Measurements from ENCODE around the gene MRPS6.

Gene MRPS6

DNA sequence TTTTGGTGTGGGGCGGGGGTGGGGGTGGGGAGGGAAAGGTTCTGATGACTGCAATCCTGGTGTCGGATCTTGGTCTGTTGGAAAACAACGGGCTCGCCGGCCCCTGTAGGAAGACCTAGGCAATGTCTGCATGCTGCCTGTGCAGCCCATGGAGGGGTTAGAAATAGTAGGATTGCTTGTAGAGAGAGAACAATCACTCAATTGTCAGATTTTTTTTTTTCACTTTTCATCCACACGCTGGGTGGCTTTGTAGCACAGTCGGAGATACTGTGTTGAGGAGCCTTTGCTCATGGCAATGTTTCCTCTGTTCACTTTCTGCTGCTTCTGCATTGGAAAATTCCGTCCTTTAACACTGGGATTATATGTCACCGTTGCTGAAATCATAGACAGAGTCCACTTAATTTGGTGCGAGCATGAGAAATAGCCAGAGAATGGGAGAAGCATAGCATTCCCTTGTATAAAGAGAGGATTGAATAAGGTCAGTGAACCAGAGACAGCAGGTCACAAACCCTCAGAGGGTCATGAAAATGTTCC, 107.5 kb downstream of the MRPS6 start:
- H3K4me3 ChIP-seq (ENCODE audit: low read depth in 1 of 2, low read length in 1 of 2), result no peak overlapping the region
- H3K36me3 ChIP-seq, result no peaks in the 10 kb centered on the region
- peaks cover 5 to 7% of the 10 kb centered on the region in 2 experiments for H3K4me1 ChIP-seq (ENCODE audit: control insufficient read depth in 1 of 2, insufficient read depth in 1 of 2, low read depth in 1 of 2, low read length in 1 of 2)
- TF ChIP-seq, protein P1, sequence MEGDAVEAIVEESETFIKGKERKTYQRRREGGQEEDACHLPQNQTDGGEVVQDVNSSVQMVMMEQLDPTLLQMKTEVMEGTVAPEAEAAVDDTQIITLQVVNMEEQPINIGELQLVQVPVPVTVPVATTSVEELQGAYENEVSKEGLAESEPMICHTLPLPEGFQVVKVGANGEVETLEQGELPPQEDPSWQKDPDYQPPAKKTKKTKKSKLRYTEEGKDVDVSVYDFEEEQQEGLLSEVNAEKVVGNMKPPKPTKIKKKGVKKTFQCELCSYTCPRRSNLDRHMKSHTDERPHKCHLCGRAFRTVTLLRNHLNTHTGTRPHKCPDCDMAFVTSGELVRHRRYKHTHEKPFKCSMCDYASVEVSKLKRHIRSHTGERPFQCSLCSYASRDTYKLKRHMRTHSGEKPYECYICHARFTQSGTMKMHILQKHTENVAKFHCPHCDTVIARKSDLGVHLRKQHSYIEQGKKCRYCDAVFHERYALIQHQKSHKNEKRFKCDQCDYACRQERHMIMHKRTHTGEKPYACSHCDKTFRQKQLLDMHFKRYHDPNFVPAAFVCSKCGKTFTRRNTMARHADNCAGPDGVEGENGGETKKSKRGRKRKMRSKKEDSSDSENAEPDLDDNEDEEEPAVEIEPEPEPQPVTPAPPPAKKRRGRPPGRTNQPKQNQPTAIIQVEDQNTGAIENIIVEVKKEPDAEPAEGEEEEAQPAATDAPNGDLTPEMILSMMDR (IDR thresholded peaks at IDR 0.05), result no peak
- H3K27me3 ChIP-seq, result no peaks in the 10 kb centered on the region
- H3K27ac ChIP-seq, result no peak overlapping the region
- no peaks in the 10 kb centered on the region for H3K9me3 ChIP-seq

GRCh38 chr21:34181431-34182039, 108.2 kb downstream of the MRPS6 start:
- Histone ChIP-seq H3K27me3 (no peaks in the 10 kb centered on the region), H3K27ac (no peak overlapping the region), H3K9me3 (no peaks in the 10 kb centered on the region), H3K4me3 (ENCODE audit: low read depth in 1 of 2, low read length in 1 of 2) (no peak overlapping the region), H3K4me1 (ENCODE audit: control insufficient read depth in 1 of 2, insufficient read depth in 1 of 2, low read depth in 1 of 2, low read length in 1 of 2) (peaks cover 5 to 7% of the 10 kb centered on the region in 2 experiments), H3K36me3 (no peaks in the 10 kb centered on the region)
- TF ChIP-seq, protein P1 (IDR thresholded peaks at IDR 0.05), result no peak

- H3K27ac ChIP-seq, result no peak overlapping the region
- H3K9me3 ChIP-seq, result no peaks in the 10 kb centered on the region
- TF ChIP-seq, protein P1 (IDR thresholded peaks at IDR 0.05), result no peak
- H3K4me1 ChIP-seq (ENCODE audit: control insufficient read depth in 1 of 2, insufficient read depth in 1 of 2, low read depth in 1 of 2, low read length in 1 of 2), result peaks cover 5 to 7% of the 10 kb centered on the region in 2 experiments
- no peaks in the 10 kb centered on the region for H3K27me3 ChIP-seq
- H3K36me3 ChIP-seq, result no peaks in the 10 kb centered on the region
- H3K4me3 ChIP-seq (ENCODE audit: low read depth in 1 of 2, low read length in 1 of 2), result no peak overlapping the region
Observed at GRCh38 chr21:34182436-34182835, 109.1 kb downstream of the MRPS6 start.

- no peaks in the 10 kb centered on the region for H3K27me3 ChIP-seq
- H3K4me1 ChIP-seq (ENCODE audit: control insufficient read depth in 1 of 2, insufficient read depth in 1 of 2, low read depth in 1 of 2, low read length in 1 of 2), result peaks cover 5 to 7% of the 10 kb centered on the region in 2 experiments
- TF ChIP-seq, protein P1 (IDR thresholded peaks at IDR 0.05), result no peak
- H3K36me3 ChIP-seq, result no peaks in the 10 kb centered on the region
- H3K9me3 ChIP-seq, result no peaks in the 10 kb centered on the region
- no peak overlapping the region for H3K4me3 ChIP-seq (ENCODE audit: low read depth in 1 of 2, low read length in 1 of 2)
- H3K27ac ChIP-seq, result no peak overlapping the region
Observed at GRCh38 chr21:34183331-34183928, 110.1 kb downstream of the MRPS6 start.

DNA sequence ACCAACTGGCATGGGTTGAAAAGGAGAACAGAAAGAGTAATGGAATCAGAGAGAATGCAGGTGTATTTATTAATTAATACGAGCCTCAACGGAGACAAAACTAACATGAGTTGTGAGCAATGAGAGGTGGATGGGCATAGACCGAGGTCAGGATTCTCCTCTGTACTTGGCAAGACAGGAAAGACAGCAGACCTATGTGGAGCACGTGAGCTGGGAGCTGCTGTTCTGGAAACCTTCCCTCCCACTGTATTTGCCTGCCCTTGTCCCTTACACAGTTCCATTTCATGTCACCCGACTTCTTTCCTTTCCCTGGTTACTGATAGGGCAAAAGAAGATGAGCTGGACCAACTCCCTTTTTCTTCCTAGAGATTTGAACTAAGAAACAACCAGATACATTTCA, 110.9 kb downstream of the MRPS6 start:
- H3K27me3 ChIP-seq, result no peaks in the 10 kb centered on the region
- no peak overlapping the region for H3K4me3 ChIP-seq (ENCODE audit: low read depth in 1 of 2, low read length in 1 of 2)
- H3K9me3 ChIP-seq, result no peaks in the 10 kb centered on the region
- no peaks in the 10 kb centered on the region for H3K36me3 ChIP-seq
- peaks cover 5 to 7% of the 10 kb centered on the region in 2 experiments for H3K4me1 ChIP-seq (ENCODE audit: control insufficient read depth in 1 of 2, insufficient read depth in 1 of 2, low read depth in 1 of 2, low read length in 1 of 2)
- no peak overlapping the region for H3K27ac ChIP-seq
- TF ChIP-seq, protein P1 (IDR thresholded peaks at IDR 0.05), result no peak

Measured in neutrophil (primary cell).